NCI-H345 (cell line): ENCODE data around the gene ATG10.
"Not testable (repeated sequence)": the region's sequence is repeated elsewhere in the genome, so short reads cannot be mapped to it uniquely, and the experiment has no call there.

ENCODE experiments used
- DNase-seq: peaks from one replicate; lab custom pipeline; 2025; lab: John Stamatoyannopoulos, UW

The ATG10 gene

DNA sequence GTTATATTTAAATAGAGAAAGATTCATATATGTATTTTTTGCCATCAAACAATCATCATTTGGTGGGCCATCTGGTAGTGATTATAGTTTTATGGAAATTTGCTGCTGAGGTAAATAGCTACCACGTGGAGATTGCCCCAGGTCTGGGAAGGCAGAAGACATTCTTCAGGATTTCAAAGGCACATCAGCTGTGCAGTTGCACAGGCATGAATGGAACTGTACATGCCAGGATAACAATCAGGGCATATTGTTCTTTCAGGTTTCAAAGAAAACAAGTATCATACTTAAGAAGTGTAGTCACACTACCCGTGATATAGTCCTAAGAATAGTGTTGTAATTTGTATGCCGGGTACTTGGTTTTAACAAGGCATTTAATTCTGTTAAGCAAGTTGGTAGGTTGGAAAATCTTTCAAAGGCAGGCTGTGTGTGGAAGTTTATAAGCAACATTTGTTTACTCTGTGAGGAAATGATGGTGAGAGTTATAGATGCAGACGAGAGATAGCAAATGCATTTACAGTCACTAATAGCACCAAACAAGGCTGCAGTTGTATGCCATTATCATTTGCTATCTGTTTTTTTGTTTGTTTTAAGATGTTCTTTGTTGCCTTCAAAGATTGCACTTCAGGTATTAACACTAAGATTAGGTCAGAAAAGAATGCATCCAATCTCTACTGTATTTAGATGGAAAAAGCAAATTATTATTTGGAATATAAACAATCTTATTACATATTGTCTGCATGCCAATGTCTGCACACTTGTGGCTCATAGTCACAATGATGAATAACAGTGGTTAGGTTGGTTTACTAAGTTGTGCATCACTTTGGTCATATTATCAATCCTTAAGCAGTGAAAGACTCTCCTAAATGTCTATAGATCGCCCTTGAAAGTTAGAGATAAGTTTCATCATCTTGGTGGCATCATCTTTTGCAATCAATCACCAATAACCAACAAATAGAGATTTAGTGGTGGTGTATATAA is 251.1 kb downstream of the ATG10 start:
- no peak for DNase-seq

DNA sequence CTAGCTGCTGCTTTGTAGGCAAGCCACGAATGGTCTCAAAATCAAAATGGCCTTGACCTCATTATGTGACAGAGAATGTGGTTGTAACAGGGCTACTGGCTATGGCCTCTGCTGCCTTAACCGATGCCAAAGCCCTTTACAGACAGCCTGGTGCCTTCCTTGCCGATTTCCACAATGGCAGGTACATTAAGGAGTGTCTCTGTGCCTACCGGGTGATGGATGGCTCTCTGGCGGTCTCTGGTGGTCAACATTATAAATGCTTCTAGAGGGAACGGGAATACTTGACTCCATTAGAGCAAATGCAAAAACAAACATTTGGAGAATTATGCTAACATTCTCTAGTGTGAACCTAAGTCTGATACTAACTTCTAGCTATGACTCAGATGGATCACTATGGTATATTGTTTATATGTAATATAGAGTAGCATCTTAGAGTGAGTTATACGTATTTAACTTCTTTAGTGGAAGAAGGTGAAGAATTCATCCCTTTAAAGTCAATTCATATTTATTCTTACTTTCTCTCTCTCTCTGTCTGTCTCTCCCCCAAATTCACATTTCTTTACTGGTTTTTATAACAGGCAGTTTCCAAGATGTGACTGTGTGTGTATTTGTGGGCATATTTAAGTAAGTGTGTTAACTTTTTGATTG is 253.8 kb downstream of the ATG10 start:
- DNase-seq, result peak; percentile 50

DNA sequence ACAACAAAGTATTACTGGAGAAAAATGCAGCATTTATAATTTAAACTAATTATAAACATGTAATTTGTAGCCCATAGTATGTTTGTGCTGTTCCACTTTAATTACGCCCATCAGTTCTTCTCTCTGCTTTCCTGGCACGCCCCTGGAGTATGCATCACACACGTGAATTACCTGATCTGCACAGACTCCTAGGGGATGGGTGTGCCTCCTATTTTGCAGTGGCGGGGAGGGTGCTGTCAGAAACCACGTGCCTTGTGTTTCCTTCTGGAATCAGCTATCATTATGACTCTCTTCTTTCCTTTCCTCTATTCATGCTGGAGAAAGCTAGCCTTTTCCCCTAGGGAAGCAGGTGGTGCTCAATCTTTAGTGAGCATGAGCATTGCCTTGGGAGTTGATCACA is 263.1 kb downstream of the ATG10 start:
- no peak for DNase-seq

DNA sequence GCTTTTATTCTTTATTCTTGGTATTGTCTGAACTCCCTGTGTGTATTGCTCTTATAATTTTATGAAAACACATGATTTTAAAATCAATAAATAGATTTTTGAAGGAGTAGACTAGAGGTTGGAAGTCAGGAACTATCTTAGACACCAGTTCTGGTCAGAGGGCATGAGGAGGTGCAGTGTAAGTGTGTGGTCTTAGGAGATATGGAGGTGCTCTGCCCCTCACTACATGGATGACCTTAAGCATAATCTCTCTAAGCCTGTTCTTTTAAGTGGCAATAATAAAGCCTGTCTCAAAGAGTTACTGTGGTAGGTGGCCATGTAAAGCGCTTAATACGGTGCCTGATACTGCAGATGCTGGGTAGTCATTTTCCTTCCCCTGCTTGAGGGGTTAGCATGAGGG is 272.3 kb downstream of the ATG10 start:
- no peak for DNase-seq

GRCh38 chr5:82244854-82245635 is 273.2 kb downstream of the ATG10 start:
- DNase-seq, result no peak

GRCh38 chr5:82246960-82247574 is 275.2 kb downstream of the ATG10 start:
- no peak for DNase-seq

DNA sequence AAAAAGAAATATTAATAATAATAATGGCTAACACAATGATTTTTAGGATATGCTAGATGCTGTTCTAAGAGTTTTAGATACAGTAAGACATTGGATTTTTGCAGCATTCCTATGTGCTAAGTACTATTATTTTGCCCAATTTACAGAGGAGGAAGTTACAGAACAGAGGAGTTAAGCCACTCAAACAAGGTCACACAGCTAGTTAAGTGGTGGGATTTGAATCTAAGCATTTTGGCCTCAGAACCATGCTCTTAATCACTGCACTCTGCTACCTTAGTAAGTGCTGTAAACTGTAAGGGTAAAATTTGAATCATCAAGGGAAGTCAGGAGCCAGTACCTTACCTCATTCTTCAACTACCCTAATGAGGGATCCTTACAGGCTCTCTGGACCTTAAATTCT is 280.9 kb downstream of the ATG10 start:
- DNase-seq, result no peak

GRCh38 chr5:82255844-82256243 is 284.0 kb downstream of the ATG10 start:
- DNase-seq, result no peak

DNA sequence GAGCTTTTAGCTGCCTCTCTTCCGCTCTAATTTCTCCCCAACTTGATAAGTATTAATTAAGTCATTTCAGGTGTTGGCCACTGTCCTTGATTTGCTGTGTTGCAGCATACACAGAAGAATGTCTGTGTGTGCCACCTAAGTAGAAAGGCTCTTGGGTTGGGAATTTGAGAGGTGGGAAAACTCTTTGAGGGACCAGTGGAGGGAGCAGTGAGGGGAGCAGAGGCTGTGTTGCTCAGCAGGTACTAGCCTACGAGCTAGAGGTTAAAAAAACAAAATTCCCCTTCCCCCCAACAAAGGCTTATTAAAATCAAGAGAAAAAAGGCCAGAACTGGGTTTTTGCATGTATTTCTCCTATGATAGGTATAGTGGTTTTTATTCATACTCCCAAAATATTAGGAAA is 285.4 kb downstream of the ATG10 start:
- no peak for DNase-seq

GRCh38 chr5:82257729-82258128 is 285.9 kb downstream of the ATG10 start:
- DNase-seq, result no peak

- DNase-seq, result no peak
These were observed 287.5 kb downstream of the ATG10 start for GRCh38 chr5:82259172-82259800.

- DNase-seq, result no peak
These were observed 293.2 kb downstream of the ATG10 start for GRCh38 chr5:82265047-82265446.

GRCh38 chr5:82267297-82267933 is 295.6 kb downstream of the ATG10 start:
- not testable (repeated sequence) for DNase-seq

- DNase-seq, result not testable (repeated sequence)
These were observed 297.5 kb downstream of the ATG10 start for GRCh38 chr5:82269363-82269762.

GRCh38 chr5:82272571-82273356 is 300.9 kb downstream of the ATG10 start:
- not testable (repeated sequence) for DNase-seq

- DNase-seq, result not testable (repeated sequence)
These were observed 301.6 kb downstream of the ATG10 start for GRCh38 chr5:82273426-82273825.

DNA sequence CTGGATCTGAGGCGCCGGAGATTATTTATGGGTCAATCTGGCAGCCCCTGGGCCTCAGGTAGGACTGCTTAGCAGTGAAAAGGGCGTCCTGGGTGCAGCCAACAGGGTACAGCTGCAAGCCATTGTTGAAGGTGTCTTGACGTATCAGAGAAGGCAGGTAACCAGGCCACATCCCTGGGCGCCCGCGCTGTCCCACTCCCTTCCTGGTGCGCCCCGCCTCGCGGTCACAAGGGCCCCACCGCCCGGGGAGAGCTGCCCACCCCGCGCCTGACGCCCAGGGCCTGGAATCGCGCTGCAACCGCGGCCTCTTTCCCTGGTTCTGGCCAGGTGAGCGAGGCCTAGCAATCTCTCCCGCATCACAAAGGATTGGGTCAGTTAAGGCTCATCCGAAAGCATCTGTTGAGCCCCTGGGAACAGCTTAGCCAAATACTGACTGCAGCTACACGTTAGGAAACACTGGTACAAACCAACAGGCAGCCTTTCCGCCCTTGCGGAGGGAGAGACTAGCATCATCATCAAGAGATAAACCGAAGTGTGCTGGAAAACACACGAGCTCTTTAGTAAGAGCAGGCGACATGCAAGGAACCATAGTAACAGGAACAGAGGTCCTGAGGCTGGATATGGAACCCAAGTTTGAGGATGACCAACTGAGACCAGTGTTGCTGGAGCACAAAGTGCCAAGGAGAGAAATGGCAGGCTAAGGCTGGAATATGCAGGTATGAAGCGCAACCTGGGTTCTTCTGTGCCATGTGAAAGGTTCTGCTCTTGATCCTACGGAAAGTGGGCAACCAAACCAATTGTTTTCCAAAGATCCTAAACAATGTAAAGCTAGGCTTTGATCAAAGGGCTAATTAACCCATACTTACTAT is 302.8 kb downstream of the ATG10 start:
- no peak for DNase-seq

GRCh38 chr5:82275216-82275664 is 303.4 kb downstream of the ATG10 start:
- no peak for DNase-seq
